ENCODE results near the gene AJAP1. TPM values are rescaled to one million over a fixed set of nuclear protein-coding genes. Genes with fewer than 3 reads are reported as not detected.

Gene AJAP1
- total and polyA plus RNA-seq, 2 experiments from 2014 or later = not detected

DNA sequence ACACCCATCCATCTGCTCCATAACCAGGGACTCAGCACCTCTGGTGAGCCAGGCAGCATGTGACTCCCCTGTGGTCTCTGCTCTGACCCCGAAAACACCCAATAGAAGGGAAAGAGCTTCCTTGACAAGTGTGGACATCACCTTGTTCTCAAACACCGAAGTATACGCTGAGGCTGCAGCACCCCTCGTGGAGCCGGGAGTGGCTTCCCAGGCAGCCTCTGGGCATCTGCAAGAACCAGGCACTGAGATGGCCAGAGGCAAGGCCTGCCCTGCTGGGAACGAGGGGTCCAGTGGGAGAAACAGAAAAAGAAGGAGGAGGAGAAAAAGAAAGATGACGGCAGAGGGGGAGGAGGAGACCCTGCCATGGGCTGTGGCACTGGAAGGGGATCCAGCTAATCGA lies 18.2 kb upstream of the AJAP1 start:
- no peak overlapping the region for H3K27ac Mint-ChIP-seq
- H3K36me3 ChIP-seq (ENCODE audit: insufficient read depth) = peaks cover 1% of the 10 kb centered on the region
- H3K4me2 ChIP-seq = no peak overlapping the region
- H3K4me3 Mint-ChIP-seq = no peak overlapping the region
- no peak overlapping the region for H3K4me3 ChIP-seq
- no peak overlapping the region for H3K27ac ChIP-seq (ENCODE audit: low read depth)
- TF ChIP-seq CTCF (conservative IDR thresholded peaks at IDR 0.05; ENCODE audit: low read depth in 2 of 2) (no peak), ZNF462 (CRISPR knock-in tag; IDR thresholded peaks at IDR 0.05) (no peak), REST (IDR thresholded peaks at IDR 0.05; ENCODE audit: unreplicated experiment) (no peak), ZNF331 (CRISPR knock-in tag; IDR thresholded peaks at IDR 0.05; ENCODE audit: low read depth) (no peak)
- no peaks in the 10 kb centered on the region for H3K27me3 ChIP-seq (ENCODE audit: insufficient read depth)
- no peaks in the 10 kb centered on the region for H3K79me2 ChIP-seq (replicated peaks; ENCODE audit: insufficient read depth)
- no peak overlapping the region for H2AFZ ChIP-seq
- H4K20me1 ChIP-seq (replicated peaks; ENCODE audit: insufficient read depth) = no peaks in the 10 kb centered on the region
- H3K9me2 ChIP-seq (ENCODE audit: insufficient read depth) = no peaks in the 10 kb centered on the region
- H3K9me3 Mint-ChIP-seq = no peaks in the 10 kb centered on the region; the same call in 2 of the 3 replicates
- peaks cover 15% of the 10 kb centered on the region for H3K4me1 Mint-ChIP-seq
- no peaks in the 10 kb centered on the region for H3K4me1 ChIP-seq (ENCODE audit: insufficient read depth)
- no peak for DNase-seq (ENCODE audit: low spot score)
- H3F3A ChIP-seq (replicated peaks; ENCODE audit: low read depth) = no peaks in the 10 kb centered on the region
- peaks cover 13% of the 10 kb centered on the region for H3K27me3 Mint-ChIP-seq (ENCODE audit: insufficient read depth, low read depth, poor library complexity)
- no peak for ATAC-seq
- no peaks in the 10 kb centered on the region for H3K36me3 Mint-ChIP-seq (ENCODE audit: low read depth)

Data from GM23338 (cell line).